GM18870 (cell line): ENCODE results near the gene U2AF2.

Source experiments
- ATAC-seq: cut with Tn5 transposase; IDR thresholded peaks from one replicate; pipeline ENCODE4 v1.9.1; 2021; ENCODE audit warnings: moderate library complexity; ENCODE audit not compliant: unreplicated experiment

U2AF2 gene

DNA sequence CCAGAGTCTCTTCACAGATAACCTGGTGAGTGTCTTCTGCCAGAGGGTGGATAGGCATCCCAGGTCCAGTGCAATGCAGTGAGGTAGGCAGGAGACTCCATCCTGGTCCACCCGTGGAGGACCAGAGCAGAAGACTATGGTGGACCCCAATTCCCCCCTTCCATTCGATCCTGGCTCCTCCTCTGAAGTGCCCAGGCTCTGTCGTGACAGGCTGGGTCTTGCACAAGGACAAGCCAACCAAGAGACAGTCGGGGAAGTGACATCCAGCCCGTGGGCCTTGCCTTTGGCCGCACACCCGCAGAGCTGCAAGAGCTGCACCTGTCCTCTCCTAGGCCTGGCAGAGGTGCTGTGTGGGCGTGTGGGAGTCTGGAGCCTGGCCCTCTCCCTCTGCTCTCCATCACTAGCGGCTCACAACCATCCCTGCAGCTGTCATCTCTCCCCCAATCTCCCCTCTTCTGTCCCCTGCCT, 33.6 kb upstream of the U2AF2 start:
- no peak for ATAC-seq

DNA sequence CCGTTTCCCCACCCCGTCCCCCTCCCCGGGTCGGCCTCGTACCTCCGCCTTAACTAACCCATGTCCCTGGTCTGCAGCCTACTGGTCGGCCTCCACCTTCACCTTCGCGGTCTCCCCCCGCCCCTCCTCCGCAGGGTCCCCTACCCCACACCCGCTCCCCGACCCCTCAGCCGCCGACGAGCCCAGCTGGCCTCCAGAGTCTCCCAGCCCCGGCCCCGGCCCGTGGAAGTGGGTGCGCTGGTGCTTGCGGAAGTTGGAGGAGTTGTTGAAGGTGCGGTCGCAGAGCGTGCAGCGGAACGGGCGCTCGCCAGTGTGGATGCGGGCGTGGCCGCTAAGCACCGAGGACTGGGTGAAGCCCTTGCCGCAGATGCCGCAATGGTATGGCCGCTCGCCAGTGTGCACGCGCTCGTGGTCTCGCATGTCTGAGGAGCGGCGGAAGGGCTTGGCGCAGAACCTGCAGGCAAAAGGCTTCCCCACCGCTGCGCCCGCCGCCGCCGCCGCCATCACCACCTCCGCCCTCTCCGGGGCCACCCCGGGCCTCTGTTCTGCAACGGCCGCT, 33.1 kb upstream of the U2AF2 start:
- no peak for ATAC-seq

DNA sequence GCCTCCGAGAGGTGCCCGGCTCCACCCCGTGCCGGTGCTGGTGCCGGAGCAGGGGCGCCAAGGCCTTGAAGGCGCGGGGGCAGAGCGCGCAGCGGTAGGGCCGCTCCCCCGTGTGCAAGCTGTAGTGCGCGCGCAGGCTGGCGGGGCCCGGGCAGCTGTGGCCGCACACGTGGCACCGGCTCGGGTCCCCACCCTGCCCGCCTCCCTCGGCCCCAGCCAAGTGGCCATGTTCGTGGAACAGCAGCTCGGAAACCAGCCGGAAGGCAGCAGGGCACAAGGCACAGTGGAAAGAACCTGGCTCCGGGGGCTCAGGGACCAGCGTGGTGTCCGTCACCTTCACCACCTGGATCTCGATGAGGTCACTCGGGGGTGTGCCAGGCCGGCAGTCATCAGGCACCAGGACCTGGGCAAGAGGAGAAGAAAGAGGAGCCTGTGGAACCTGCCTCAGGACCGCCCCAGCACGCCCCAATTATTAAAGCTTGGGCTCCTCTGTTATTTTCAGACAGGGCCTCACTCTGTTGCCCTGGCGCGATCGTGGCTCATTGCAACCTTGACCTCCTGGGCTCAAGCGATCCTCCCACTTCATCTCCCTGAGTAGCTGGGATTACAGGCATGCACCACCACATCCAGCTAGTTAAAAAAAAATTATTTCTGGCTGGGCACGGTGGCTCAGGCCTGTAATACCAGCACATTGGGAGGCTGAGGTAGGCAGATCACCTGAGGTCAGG, 32.4 kb upstream of the U2AF2 start:
- ATAC-seq: no peak

DNA sequence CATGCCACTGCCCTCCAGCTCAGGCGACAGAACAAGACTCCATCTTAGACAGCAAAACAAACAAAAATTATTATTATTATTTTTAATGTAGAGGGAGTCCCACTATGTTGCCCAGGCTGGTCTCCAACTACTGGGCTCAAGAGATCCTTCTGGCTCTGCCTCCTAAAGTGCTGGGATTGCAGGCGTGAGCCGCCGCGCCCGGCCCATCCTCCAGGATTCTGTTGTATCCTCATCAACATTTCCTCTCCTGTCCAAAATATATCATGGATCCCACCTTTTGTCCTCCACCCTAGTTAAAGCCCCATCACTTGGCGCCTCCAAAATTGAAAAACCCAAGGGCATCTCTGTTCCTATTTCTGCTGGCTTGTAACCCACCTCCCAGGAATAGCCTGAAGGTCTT, 31.7 kb upstream of the U2AF2 start:
- ATAC-seq: no peak

DNA sequence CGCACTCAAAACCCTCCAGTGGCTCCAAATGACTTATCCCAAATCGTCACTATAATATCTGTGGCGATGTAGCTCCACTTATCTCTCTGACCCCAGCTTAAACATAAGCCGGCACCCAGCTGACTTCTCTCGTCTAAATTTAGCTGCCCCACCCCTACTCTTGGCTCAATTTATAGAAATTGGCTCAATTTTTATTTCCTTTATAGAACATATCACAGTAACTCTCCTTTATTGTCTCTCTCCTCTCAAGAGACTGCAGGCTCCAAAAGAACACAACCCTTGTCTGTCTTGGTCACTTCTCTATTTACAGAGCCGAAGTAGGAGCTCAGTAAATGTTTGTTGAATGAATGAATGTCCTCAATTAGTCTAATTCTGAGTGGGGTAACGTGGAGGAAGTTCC, 31.3 kb upstream of the U2AF2 start:
- no peak for ATAC-seq

DNA sequence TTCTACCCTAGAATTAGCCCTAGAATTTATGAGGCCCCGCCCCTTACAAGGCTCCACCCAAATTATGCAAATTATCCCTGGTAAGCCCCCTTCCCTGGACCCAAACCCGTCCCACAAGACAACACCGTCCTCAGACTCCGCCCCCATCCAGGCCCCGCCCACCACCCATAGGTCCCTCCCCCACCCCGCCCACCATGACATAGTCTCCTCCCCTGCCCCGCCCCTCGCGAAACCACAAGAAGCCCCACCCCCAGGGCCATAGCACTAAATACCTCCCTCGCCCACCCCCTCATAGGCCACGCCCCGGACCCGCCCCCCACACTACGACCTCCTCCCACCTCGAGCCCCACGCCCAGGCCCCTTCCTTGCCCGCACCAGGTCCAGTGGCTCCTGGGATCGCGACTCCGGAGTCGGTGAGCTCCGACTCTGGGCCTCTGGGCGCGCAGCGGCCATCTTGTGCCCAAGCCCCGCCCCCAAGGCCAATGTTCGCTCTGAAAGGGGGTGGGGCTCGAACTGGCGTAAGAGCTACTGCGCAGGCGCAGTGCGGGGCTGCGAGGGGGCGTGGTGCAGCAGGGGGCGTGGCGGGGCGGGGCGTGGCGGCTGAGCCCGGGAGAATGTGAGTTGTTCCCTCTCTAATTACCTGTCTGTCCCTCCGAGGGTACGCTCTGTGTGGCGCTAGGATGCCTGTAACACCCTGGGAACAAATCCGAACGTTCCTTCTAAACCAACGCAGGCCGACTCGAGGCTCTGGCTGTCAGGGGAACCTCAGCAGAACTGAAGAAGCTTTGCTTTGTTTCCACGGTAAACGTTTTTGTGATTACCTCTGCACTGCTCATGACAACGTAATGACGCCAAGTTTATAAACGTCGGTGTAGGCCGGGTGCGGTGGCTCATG, 30.5 kb upstream of the U2AF2 start, which contains the start of gene ZNF784:
Gene ZNF784 (minus strand): TSS at position 458 of the 895 bp plus-strand sequence. CDS start 5 bp downstream, at position 453.
- no peak for ATAC-seq

DNA sequence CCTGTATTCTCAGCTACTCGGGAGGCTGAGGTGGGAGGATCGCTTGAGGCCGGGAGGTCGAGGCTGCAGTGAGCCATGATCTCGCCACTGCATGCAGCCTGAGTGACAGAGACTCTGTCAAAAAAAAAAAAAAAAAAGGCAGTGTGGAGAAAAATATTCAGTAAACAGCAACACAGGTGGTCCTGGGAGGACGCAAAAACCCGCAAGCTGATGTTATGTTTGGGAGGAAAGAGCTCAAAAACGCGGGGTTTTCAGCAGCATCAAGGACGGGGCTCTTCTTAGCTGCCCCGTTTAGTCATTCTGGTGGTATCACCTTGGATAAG, 29.9 kb upstream of the U2AF2 start:
- no peak for ATAC-seq

DNA sequence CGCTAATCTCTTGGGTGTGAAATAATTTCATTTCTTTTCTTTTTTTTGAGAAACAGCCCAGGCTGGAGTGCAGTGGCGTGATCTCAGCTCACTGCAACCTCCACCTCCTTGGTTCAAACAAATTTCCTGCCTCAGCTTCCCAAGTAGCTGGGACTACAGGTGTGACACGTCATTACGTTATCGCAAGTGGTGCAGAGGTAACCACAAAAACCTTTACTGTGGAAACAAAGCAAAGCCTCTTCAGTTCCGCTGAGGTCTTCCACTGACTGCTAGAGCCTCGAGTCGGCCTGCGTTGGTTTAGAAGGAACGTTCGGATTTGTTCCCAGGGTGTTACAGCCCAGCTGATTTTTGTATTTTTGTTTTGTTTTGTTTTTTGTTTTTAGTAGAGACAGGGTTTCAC, 28.5 kb upstream of the U2AF2 start:
- ATAC-seq: no peak

DNA sequence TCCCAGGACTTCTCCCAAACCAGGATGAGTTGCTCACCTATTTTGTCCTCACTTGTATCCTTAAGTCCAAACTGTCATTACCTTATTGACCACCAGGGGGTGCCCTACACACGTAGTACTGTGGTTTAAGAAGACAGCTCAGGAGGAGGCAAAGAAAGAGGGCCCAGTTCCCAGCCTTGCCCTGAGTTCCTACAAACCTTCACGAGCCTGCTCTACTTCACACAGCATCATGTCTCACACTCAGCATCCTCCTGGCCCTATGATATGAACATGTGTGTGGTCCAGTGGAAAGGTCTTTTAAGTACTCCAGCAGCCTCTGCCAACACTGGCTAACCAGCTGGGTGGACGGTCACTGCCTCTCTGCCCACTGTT, 22.4 kb upstream of the U2AF2 start:
- ATAC-seq: no peak

DNA sequence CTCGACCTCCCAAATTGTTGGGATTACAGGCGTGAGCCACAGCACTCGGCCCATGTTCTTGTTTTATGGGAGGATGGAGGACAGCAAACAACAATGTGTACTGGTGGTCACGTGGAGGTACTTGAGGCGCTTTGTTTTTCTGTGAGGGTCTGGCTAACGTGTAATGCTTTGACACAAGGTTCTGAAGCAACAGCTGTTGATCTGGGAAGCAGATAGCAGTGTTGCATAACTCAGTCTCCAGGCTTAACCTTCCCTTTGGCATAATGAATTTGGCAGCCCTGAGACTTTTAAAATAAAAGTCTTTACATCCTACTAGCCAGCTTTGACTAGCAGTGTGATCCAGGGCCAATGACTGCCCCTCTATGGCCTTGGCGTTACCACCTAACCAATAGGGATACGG, 21.0 kb upstream of the U2AF2 start:
- ATAC-seq: no peak

DNA sequence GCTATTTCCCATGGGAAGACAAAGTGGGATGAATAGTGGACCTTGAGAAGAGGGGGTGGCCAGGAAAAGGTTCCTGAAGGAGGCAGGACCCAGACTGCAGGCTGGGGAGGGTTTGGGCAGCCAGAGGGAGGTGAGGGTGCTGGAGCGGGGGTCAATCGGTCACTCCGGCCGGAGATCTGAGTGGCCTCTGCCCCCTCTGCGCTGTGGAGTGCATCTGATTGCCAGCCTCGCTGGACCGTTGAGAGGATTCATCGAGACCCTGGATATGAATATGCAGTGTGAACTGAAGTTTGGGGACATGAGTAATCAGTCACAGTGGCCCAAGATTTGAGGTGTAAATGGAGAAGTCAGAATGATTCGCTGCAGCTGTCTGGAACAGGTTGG, 19.5 kb upstream of the U2AF2 start:
- no peak for ATAC-seq

DNA sequence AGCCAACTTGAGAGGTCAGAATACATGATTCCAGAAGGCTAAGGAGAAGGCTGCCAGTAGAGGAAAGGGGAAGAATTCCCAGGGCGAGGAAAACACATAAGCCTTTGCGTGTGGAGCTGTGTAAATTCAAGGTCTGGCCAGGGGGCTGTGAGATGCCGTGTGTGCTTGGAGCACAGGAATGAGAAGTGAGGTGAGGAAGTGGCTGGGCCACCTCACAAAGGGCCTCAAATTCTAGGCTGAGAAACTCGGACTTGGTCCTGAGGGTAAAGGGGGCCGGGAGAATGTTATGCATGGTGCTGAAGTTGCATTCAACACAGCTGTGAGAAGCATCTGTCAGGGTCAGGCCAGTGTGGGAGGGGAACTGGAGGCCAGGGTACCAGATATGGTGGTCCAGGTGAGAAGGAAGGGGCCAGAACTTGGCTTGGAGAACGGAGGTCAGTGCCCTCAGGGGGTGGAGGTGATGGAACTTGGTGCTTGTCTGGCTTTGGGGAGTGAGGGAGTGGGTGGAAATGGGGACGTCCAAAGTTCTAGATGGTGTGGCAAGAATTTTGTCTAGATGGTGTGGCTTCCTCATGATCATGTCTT, 18.9 kb upstream of the U2AF2 start:
- ATAC-seq: no peak

DNA sequence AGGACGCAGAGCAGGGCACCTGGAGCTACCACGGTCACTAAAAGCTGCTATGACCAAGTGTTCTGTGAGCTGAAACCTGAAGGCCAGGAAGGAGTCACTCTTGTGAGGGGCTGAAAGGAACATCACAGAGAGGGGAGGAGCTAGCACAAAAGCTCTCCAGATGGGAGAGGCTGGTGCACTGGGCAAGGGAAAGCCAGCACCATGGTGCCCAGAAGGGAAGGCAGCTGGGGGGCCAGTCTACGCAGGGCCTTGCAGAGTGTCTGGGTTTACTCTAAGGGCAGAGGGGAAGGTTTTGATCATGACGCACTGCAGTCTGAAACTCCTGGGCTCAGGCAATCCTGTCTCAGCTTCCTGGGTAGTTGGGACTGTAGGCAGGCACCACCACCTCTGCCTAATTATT, 18.1 kb upstream of the U2AF2 start:
- no peak for ATAC-seq

DNA sequence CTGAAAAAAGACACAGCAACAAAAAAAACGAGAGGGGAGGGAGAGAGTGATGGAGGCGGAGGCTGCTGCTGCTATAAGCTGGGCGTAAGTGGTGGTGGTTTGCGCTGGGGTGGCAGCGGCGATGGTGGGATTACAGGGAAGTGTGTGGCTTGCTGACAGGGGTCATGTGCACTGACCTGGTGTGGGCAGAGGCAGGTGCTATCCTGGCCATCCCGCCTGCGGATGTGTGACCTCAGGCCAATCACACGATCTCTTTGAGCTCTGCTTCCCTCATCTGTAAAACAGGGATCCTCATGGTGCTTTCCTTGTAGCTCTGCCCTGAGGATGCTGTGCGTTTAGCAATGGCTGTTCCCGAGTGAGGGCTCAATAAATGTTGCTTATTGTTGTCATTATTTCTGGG, 17.3 kb upstream of the U2AF2 start:
- ATAC-seq: no peak

DNA sequence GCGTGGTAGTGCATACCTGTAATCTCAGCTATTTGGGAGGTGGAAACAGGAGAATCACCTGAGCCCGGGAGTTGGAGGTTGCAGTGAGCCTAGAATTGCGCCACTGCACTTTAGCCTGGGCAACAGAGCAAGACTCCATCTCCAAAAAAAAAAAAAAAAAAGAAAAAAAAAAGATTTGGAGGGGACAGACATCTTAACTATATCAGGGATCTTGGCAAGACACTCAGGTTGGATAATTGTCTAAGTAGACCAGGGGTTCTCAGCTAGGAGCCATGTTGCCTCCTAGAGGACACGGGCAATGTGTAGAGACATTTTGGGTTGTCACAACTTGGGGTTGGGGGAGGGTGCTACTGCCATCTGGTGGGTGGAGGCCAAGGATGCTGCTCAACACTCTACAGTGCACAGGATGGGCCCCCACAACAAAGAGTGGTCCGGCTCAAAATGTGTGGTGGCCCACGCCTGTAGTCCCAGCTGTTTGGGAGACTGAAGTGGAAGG, 15.9 kb upstream of the U2AF2 start:
- ATAC-seq: no peak

DNA sequence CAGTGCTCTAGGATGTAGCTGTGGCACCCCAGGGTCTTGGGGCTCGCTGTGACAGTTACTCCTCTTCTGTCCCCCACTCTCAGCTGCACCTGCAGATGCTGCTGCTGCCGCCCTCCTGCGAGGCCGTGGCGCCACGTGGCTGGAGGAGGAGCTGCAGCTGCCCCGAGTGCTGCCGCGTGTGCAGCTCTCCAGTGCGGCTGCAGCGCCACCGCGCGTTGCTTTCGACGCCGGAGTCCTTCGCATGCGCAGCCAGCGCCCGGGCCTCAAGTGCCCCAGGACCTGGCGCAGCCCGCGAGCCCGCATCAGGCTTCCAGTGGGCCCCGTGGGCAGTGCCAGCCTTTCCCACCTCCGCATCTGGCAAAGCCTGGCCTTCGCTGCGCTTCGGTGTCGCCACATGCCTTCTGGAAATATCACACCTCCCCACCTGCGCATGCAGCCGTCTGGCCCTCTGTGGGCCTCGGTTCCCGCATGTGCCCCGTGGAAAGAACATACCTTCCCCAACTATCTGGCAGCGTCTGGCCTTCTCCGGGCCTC, 14.7 kb upstream of the U2AF2 start:
- no peak for ATAC-seq

DNA sequence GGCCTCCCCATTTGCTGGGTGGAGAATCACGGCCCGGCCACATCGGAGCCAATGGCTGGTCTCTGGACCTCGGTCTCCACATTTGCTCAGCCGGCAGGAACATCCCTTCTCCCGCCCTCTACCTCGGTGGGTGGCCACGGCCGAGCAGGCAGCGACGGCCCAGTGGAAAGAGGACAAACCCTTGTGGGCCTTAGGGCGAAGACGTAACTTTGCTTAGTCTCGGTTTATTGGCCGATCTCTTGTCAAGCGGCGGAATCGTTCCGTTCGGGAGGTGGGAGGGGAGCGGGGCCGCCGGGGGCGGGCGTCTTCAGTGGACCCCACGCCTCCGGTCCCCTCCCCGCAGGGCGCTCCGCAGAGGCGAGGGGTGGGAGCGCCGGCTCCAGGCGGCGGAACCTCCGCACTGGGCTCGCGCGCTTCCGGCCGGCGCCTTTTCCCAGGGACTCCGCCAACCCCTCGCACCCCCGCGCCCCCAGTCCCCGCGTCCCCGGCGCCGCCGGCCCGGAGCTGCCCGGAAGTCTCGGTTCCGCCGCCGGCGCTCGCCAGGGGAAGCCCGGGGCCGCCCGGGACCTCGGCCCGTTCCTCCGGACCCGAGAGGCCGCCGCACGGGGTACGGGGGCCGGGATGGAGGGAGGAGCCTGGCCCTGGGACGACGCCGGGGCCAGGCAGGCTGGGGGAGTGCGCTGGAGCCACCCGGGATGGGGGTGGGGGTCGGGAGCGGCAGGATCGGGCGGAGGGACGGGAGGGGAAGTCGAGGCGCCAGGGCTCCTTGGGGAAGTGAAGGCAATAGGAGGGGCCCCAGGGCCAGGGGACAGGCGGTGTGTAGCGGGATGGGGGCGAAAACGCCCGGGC, 14.0 kb upstream of the U2AF2 start, which contains the start of gene ZNF580:
Gene ZNF580 (plus strand): TSS at position 426 of the 849 bp plus-strand sequence. CDS start 1,507 bp downstream, outside the sequence.
- no peak for ATAC-seq

DNA sequence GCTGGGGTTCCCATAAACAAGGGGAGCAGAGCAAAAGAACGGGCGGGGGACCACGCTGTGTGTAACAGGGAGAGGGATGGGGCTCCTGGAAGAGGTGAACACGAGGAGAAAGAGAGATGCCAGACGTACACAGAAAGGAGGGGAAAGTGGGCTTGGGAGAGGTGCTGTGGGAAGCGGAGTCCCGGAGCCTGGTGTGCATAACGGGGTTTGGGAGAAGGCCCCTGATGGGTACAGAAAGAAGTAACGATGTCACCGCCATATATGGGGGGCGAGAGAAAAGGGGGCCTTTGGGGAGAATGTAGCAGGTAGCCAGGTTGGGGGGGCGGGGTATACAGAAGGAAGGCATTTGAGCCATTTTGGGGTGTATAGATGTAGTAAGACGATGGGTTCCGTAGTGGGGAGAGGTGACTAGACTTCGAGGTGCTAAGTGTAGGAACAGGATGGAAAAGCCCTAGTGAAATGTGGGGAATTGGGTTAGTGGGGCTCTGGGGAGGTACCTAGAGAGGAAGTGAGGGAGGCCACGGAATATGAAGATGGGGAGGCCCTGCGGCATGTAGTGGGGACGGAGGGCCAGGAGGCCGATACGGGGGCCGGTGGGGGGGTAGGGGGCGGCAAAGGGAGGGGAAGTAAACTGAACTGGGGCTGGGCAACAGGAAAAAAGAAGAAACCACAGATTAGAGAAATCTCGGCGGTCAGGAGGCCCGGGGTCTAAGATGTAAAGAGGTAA, 13.2 kb upstream of the U2AF2 start:
- no peak for ATAC-seq

DNA sequence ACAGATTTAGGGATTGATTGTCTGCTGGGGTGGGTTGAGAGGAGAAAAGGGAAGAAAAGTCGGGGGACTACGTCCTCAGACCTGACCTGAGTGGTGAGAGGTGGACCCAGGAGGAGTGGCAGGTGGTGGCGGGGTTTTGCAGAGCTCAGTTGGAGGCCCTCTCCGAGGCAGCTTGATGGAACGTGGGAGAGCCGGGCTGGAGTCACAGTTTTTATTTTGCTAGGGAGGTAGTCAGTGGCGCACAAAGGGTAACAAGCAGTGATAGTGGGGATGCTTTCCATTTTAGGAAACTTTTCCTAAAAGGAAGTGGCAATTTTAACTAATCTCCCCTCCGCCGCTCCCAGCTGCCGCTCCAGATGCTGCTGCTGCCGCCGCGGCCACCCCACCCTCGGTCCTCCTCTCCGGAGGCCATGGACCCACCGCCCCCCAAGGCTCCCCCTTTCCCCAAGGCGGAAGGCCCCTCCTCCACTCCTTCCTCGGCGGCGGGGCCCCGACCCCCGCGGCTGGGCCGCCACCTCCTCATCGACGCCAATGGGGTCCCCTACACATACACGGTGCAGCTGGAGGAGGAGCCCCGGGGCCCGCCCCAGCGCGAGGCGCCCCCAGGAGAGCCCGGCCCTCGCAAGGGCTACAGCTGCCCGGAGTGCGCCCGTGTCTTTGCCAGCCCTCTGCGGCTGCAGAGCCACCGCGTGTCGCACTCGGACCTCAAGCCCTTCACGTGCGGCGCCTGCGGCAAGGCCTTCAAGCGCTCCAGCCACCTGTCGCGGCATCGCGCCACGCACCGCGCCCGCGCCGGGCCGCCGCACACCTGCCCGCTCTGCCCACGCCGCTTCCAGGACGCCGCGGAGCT, 12.5 kb upstream of the U2AF2 start:
- no peak for ATAC-seq
